ENCODE results near the gene CACNA1B. TPM values are rescaled to one million over a fixed set of nuclear protein-coding genes. Genes with fewer than 3 reads are reported as not detected.

CACNA1B gene
- total RNA-seq, 1 donor from 2014 or later: 3.1 TPM

DNA sequence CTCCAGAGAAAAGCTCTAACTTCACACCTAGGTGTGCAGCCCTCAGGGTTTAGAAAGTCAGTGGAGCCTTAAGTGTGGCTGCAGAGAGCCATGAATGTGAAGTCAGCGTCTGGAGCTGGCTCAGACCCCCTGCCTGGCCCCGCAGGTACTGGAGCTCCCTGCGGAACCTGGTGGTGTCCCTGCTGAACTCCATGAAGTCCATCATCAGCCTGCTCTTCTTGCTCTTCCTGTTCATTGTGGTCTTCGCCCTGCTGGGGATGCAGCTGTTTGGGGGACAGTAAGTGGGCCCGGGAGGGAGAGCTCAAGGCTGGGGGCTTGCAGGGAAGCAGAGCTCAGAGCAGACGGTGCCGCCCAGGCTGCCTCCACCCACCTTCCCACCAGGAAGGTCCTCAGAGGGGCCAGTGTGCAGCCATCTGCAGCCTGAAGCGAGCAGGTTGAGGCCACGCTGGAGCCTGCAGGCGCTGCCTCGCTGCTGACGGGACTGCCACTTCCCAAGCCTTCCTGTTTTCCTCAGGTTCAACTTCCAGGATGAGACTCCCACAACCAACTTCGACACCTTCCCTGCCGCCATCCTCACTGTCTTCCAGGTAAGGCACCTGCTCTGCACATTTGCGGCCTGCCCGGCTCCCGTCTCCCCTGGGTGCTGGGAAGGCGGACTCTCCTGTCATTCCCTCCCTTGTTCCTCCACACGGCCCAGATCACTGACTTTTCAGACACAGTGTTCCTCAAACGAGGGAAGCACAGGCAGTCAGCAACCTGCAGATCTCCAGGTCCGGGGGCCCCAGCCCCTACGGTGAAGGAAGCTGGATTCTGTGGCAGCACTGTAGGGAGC is 108.9 kb downstream of the CACNA1B start:
- Mint-ChIP-seq H3K9me3 (no peaks in the 10 kb centered on the region), H3K36me3 (ENCODE audit: low read depth) (peaks cover 4% of the 10 kb centered on the region)

DNA sequence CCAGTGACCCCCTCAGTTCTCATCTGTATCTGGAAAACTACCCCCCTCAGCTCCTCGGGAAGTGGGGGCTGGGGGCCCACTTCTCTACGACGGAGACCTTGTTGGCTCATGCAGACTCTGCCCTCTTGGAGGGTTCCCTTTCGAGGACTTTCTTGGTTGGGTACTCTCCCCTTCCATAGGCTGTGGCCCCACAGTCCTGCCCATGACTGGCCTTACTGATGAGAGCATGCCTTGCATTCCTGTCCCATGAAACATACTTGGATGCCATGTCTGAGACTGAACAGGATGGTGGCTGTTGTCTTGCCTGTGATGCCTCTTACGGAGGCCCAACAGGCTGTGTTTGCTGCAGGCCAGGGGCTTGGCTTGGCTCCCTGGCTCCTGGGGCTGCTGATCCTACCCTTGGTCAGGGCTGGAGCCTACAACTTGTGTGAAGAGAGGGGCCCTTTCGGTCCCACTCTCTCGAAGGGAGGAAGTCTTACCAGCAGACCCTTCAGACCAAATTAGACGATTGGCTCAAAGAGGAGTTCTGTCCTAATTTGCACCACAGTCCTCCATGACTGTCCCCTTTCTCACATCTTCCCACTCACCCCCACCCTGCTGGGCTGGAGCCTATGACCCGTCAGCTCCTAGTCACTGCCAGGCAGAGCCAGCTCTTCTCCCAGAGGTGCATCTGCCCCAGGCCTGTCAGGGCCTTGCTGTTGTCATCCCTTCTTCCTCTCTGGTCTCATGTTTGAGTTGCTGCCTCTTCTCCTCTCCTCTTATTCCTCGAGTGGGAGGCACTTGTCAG is 109.9 kb downstream of the CACNA1B start:
- Mint-ChIP-seq H3K4me3 (no peak overlapping the region), H3K9me3 (no peaks in the 10 kb centered on the region), H3K27ac (ENCODE audit: unreplicated experiment) (peak overlapping the region; percentile 75), H3K27me3 (ENCODE audit: low read depth) (peaks cover 14% of the 10 kb centered on the region), H3K36me3 (ENCODE audit: low read depth) (peaks cover 4% of the 10 kb centered on the region), H3K4me1 (no peaks in the 10 kb centered on the region)
- no peak for DNase-seq (ENCODE audit: low read depth, low spot score)
- TF ChIP-seq, protein P1, sequence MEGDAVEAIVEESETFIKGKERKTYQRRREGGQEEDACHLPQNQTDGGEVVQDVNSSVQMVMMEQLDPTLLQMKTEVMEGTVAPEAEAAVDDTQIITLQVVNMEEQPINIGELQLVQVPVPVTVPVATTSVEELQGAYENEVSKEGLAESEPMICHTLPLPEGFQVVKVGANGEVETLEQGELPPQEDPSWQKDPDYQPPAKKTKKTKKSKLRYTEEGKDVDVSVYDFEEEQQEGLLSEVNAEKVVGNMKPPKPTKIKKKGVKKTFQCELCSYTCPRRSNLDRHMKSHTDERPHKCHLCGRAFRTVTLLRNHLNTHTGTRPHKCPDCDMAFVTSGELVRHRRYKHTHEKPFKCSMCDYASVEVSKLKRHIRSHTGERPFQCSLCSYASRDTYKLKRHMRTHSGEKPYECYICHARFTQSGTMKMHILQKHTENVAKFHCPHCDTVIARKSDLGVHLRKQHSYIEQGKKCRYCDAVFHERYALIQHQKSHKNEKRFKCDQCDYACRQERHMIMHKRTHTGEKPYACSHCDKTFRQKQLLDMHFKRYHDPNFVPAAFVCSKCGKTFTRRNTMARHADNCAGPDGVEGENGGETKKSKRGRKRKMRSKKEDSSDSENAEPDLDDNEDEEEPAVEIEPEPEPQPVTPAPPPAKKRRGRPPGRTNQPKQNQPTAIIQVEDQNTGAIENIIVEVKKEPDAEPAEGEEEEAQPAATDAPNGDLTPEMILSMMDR (conservative IDR thresholded peaks at IDR 0.05): no peak

More for the DNA sequence above, 108.9 kb downstream of the CACNA1B start:
- DNase-seq (ENCODE audit: low read depth, low spot score): no peak
- Mint-ChIP-seq H3K27me3 (ENCODE audit: low read depth) (peaks cover 10% of the 10 kb centered on the region), H3K4me1 (no peaks in the 10 kb centered on the region), H3K4me3 (no peak overlapping the region), H3K27ac (ENCODE audit: unreplicated experiment) (no peak overlapping the region)
- TF ChIP-seq, protein P1 (conservative IDR thresholded peaks at IDR 0.05): no peak

DNA sequence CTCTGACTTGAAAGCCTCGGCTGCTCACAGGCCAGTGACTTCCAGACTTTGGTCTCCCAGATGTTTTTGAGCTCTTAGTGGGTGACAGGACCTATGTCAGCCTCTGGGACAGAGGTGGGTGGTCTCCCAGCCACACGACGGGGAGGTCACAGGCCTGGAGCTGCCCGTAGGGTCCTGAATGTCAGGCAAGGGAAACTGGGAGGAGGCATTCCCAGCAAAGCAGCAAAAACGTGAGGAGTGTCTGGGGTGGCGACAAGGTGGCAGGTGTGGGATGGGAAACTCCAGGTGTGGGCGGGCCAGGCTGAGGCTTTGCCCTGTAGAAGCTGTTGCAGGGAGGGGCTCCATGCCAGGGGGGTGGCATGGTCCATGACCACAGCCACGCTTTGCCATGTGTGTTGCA is 110.5 kb downstream of the CACNA1B start:
- H3K4me3 Mint-ChIP-seq: no peak overlapping the region
- peaks cover 4% of the 10 kb centered on the region for H3K36me3 Mint-ChIP-seq (ENCODE audit: low read depth)
- no peaks in the 10 kb centered on the region for H3K4me1 Mint-ChIP-seq
- no peak overlapping the region for H3K27ac Mint-ChIP-seq (ENCODE audit: unreplicated experiment)
- TF ChIP-seq, protein P1 (conservative IDR thresholded peaks at IDR 0.05): no peak
- peaks cover 2% of the 10 kb centered on the region for H3K9me3 Mint-ChIP-seq
- no peak for DNase-seq (ENCODE audit: low read depth, low spot score)
- peaks cover 17% of the 10 kb centered on the region for H3K27me3 Mint-ChIP-seq (ENCODE audit: low read depth)

DNA sequence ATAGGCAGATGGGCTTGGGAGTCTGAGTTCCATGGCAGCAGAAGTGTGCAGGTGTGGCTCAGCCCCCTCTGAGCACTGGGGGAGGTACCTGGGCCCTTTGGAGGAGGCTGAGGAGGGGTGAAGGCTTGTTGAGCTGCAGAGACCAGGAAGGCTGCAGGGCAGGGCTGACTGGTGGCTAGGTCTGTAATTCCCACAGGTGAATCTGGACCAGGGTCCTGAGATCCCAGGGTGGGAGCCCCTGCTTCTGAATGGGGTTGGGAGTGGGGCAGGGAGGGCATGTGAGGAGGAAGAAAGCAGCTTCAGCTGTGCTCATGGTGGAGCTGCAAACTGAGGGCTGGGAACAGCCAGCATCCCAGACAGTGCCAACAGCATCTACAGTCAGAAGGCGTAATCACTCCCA is 111.1 kb downstream of the CACNA1B start:
- no peak for DNase-seq (ENCODE audit: low read depth, low spot score)
- Mint-ChIP-seq H3K4me3 (no peak overlapping the region), H3K27ac (ENCODE audit: unreplicated experiment) (no peak overlapping the region), H3K36me3 (ENCODE audit: low read depth) (peaks cover 4% of the 10 kb centered on the region), H3K27me3 (ENCODE audit: low read depth) (peaks cover 21% of the 10 kb centered on the region), H3K4me1 (no peaks in the 10 kb centered on the region), H3K9me3 (peaks cover 2% of the 10 kb centered on the region)
- TF ChIP-seq, protein P1 (conservative IDR thresholded peaks at IDR 0.05): no peak

DNA sequence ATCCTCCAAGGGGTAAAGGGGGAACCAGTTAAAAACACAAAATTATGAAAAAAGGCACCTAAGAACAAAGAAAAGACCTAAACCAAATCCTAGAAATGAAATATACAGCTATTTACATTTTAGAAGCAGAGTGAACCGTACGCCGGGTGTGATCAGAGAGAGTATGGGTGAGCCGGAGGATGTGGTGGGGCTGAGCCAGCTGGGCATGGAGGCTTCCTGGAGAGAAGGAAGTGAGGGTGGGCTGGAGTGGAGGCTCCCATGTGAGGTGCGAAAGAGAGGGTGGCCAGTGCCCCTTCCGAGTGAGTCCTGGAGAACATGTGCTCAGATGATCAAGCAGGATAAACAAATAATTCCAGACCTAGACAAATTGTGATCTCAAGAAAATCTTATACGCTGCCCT is 111.6 kb downstream of the CACNA1B start:
- peaks cover 2% of the 10 kb centered on the region for H3K9me3 Mint-ChIP-seq
- H3K4me1 Mint-ChIP-seq: no peaks in the 10 kb centered on the region
- peaks cover 4% of the 10 kb centered on the region for H3K36me3 Mint-ChIP-seq (ENCODE audit: low read depth)
- H3K4me3 Mint-ChIP-seq: no peak overlapping the region
- no peak for DNase-seq (ENCODE audit: low read depth, low spot score)
- TF ChIP-seq, protein P1 (conservative IDR thresholded peaks at IDR 0.05): no peak
- H3K27me3 Mint-ChIP-seq (ENCODE audit: low read depth): peaks cover 24% of the 10 kb centered on the region
- H3K27ac Mint-ChIP-seq (ENCODE audit: unreplicated experiment): no peak overlapping the region

All from neural crest cell (in vitro differentiated cells).